ENCODE results near the gene ZFR2.

DNA sequence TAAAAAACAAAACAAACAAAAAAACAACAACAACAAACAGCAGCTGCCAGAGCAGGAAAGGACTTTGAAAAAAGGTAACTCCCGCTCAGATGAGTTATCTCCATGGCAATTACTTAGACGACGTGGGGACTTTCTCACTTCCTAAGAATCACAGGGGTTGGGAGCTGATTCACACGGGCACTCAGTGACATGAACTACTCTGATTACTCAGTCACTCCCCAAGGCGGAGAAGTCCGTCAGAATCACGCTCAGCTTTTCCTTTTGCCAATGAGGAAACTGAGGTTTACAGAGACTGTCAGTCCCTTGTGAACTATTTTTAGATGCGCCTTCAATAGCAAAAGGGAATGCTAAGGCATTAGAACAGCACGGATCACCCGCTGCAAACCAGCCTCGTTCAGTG, 50.4 kb downstream of the ZFR2 start:
- TF ChIP-seq ZFP36 (IDR thresholded peaks at IDR 0.05; ENCODE audit: borderline replicate concordance, partially characterized antibody) (no peak), POLR2A (IDR thresholded peaks at IDR 0.05; ENCODE audit: low read length) (no peak), KDM5A (IDR thresholded peaks at IDR 0.05) (no peak), TP53 (CRISPR knock-in tag; IDR thresholded peaks at IDR 0.05) (no peak), RAD21 (conservative IDR thresholded peaks at IDR 0.05 in 1 of 2, IDR thresholded peaks at IDR 0.05 in 1 of 2) (no peak), EP300 (IDR thresholded peaks at IDR 0.05) (no peak), POLR2AphosphoS2 (conservative IDR thresholded peaks at IDR 0.05; ENCODE audit: low read length) (no peak), SMC3 (IDR thresholded peaks at IDR 0.05) (no peak)
- TF ChIP-seq, protein P1, sequence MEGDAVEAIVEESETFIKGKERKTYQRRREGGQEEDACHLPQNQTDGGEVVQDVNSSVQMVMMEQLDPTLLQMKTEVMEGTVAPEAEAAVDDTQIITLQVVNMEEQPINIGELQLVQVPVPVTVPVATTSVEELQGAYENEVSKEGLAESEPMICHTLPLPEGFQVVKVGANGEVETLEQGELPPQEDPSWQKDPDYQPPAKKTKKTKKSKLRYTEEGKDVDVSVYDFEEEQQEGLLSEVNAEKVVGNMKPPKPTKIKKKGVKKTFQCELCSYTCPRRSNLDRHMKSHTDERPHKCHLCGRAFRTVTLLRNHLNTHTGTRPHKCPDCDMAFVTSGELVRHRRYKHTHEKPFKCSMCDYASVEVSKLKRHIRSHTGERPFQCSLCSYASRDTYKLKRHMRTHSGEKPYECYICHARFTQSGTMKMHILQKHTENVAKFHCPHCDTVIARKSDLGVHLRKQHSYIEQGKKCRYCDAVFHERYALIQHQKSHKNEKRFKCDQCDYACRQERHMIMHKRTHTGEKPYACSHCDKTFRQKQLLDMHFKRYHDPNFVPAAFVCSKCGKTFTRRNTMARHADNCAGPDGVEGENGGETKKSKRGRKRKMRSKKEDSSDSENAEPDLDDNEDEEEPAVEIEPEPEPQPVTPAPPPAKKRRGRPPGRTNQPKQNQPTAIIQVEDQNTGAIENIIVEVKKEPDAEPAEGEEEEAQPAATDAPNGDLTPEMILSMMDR (IDR thresholded peaks at IDR 0.05) = no peak
- TF ChIP-seq, protein P2, sequence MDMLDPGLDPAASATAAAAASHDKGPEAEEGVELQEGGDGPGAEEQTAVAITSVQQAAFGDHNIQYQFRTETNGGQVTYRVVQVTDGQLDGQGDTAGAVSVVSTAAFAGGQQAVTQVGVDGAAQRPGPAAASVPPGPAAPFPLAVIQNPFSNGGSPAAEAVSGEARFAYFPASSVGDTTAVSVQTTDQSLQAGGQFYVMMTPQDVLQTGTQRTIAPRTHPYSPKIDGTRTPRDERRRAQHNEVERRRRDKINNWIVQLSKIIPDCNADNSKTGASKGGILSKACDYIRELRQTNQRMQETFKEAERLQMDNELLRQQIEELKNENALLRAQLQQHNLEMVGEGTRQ (IDR thresholded peaks at IDR 0.05) = no peak
- TF ChIP-seq, protein P3, sequence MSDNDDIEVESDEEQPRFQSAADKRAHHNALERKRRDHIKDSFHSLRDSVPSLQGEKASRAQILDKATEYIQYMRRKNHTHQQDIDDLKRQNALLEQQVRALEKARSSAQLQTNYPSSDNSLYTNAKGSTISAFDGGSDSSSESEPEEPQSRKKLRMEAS (IDR thresholded peaks at IDR 0.05) = no peak
